Upper lobe of left lung (tissue), 4 donors: Measurements from ENCODE around the gene PRKG1.

Source experiments
- CTCF ChIP-seq, 6 experiments: fragments of 450-650 bp in 4 of 6; fragments of 200-600 bp in 2 of 6; sonication (generic) in 2 of 6; IDR thresholded peaks; one replicate each; pipeline ENCODE4 v1.5.1; 2016 to 2019; ENCODE audit warnings: antibody characterized with exemption in 6 of 6
- EP300 ChIP-seq, 4 donors: sonication (generic); formaldehyde crosslinking; IDR thresholded peaks; one replicate each; pipeline ENCODE4 v1.5.1; 2017; ENCODE audit warnings: antibody characterized with exemption in 4 of 4, control low read depth in 2 of 4
- POLR2A ChIP-seq, 4 donors: fragments of 450-650 bp; IDR thresholded peaks; one replicate each; pipeline ENCODE4 v1.5.1; 2016 to 2017; ENCODE audit warnings: antibody characterized with exemption in 4 of 4, mild to moderate bottlenecking in 2 of 4
- POLR2AphosphoS5 ChIP-seq, 2 donors: sonication (generic); formaldehyde crosslinking; IDR thresholded peaks; one replicate each; pipeline ENCODE4 v1.5.1; 2017; ENCODE audit warnings: antibody characterized with exemption in 2 of 2

- TF ChIP-seq CTCF (IDR thresholded peaks at IDR 0.05), result no peak
- no peak for TF ChIP-seq POLR2A (IDR thresholded peaks at IDR 0.05)
- no peak for TF ChIP-seq POLR2AphosphoS5 (IDR thresholded peaks at IDR 0.05)
- no peak for TF ChIP-seq EP300 (IDR thresholded peaks at IDR 0.05)
Observed at GRCh38 chr10:52106011-52106410, 1031.7 kb downstream of the PRKG1 start.
